Lung (tissue), 16 donors: Measurements from ENCODE around the gene MBD3L4. TPM values are rescaled to one million over a fixed set of nuclear protein-coding genes. Genes with fewer than 3 reads are reported as not detected.
"Not testable (repeated sequence)": the region's sequence is repeated elsewhere in the genome, so short reads cannot be mapped to it uniquely, and the experiment has no call there.

Experiments
- ATAC-seq: fragments of 200-7000 bp; cut with Tn5 transposase; one replicate; pipeline ENCODE4 v1.9.1; 2020; ENCODE audit warnings: moderate number of reproducible peaks; ENCODE audit not compliant: insufficient read depth, low FRiP score
- DNase-seq, 3 donors: peaks; one replicate each; pipeline ENCODE4 v3.0.0-alpha.2; 2013 to 2017
- H3K27ac ChIP-seq, 2 donors: one replicate each; pipeline ENCODE4 v1.5.1; 2013; ENCODE audit warnings: mild to moderate bottlenecking in 2 of 2, moderate library complexity in 2 of 2, control low read depth in 1 of 2, inconsistent platforms in 1 of 2, low read depth in 1 of 2, low read length in 1 of 2
- H3K27me3 ChIP-seq, 3 donors: one replicate each; pipeline ENCODE4 v1.5.1; 2013; ENCODE audit warnings: low read length in 2 of 3; ENCODE audit not compliant: control insufficient read depth in 3 of 3, insufficient read depth in 3 of 3
- H3K36me3 ChIP-seq, 4 donors: one replicate each; pipeline ENCODE4 v1.5.1; 2013; ENCODE audit warnings: low read length in 4 of 4, mild to moderate bottlenecking in 1 of 4, moderate library complexity in 1 of 4; ENCODE audit not compliant: control insufficient read depth in 4 of 4, insufficient read depth in 4 of 4
- H3K4me1 ChIP-seq, 5 donors: one replicate each; pipeline ENCODE4 v1.5.1; 2013; ENCODE audit warnings: low read length in 5 of 5, mild to moderate bottlenecking in 2 of 5, moderate library complexity in 1 of 5; ENCODE audit not compliant: control insufficient read depth in 5 of 5, insufficient read depth in 5 of 5
- H3K4me3 ChIP-seq: one replicate; pipeline ENCODE4 v1.5.1; 2013; ENCODE audit warnings: mild to moderate bottlenecking, control low read depth, moderate library complexity
- H3K9ac ChIP-seq, 2 donors: one replicate each; pipeline ENCODE4 v1.5.1; 2013; ENCODE audit warnings: low read length in 2 of 2, control low read depth in 1 of 2; ENCODE audit not compliant: insufficient read depth in 1 of 2
- H3K9me3 ChIP-seq, 4 donors: one replicate each; pipeline ENCODE4 v1.5.1; 2013; ENCODE audit warnings: low read length in 3 of 4, mild to moderate bottlenecking in 1 of 4, moderate library complexity in 1 of 4; ENCODE audit not compliant: control insufficient read depth in 4 of 4, insufficient read depth in 3 of 4
- CTCF ChIP-seq: IDR thresholded peaks from 2 replicates; pipeline ENCODE4 v1.5.1; 2012; ENCODE audit warnings: mild to moderate bottlenecking; ENCODE audit errors: control extremely low read depth, extremely low read depth
- WGBS, 2 donors: extraction: QIAGEN DNeasy Blood & Tissue Kit; methylation state at CpG; one replicate each; pipeline ENCODE4 v1.1.7; 2013; 5-methylcytosine and 5-hydroxymethylcytosine counted together
- long read RNA-seq, 5 donors: transcript quantifications; one replicate each; lab custom pipeline, GENCODE V29; 2026
- polyA plus RNA-seq, 2 donors: library from polyadenylated mRNA; stranded (reverse); fragments of 200-250 nt; gene quantifications; one replicate each; pipeline ENCODE4 v1.2.1, GENCODE V29; 2013
- total RNA-seq, 2 donors: library from RNA; depleted of rRNA in 1 of 2; stranded (reverse); fragments of >200 nt in 1 of 2; gene quantifications; one replicate each; pipeline ENCODE4 v1.2.1, GENCODE V29; 2014 to 2021
- donor health status: control.
- donor health status: control.
- donor health status: Bipolar disorder and iron deficiency.
- donor health status: healthy.
- donor health status: DM: yes; HTN: yes; CAD: no.

The MBD3L4 gene
- total RNA-seq (not detected), polyA plus RNA-seq (not detected)
- long read RNA-seq, donor 1, result 0 reads
- long read RNA-seq, donor 2, result 0 reads
- long read RNA-seq, donor 3, result 0 reads
- long read RNA-seq, donor 4, result 0 reads
- long read RNA-seq, donor 5, result 0 reads

- not testable (repeated sequence) for H3K9ac ChIP-seq, H3K27ac ChIP-seq
- WGBS, 2 donors, result no CpG with 5 or more reads among the region's 9 CpGs
These were observed at the start of gene MBD3L4 for GRCh38 chr19:7040079-7040478. Gene MBD3L4, minus strand, starts transcription at chr19:7040179. Its CDS starts 35 bp downstream, at chr19:7040144.

GRCh38 chr19:7088999-7089398 lies 49.0 kb upstream of the MBD3L4 start:
- Histone ChIP-seq H3K36me3 (peaks cover 3 to 22% (median 11%) of the 10 kb centered on the region in 4 donors), H3K4me1 (no peaks in the 10 kb centered on the region), H3K9me3 (peaks cover 10 to 49% (median 37%) of the 10 kb centered on the region in 4 donors), H3K4me3 (no peak overlapping the region), H3K9ac (no peak overlapping the region), H3K27ac (no peak overlapping the region), H3K27me3 (no peaks in the 10 kb centered on the region)
- DNase-seq (no peak), ATAC-seq (no peak)
- no peak for TF ChIP-seq CTCF
- 87 to 92% methylated on average over 6 of the region's 6 CpGs for WGBS, 2 donors

More at GRCh38 chr19:7040079-7040478, at the start of gene MBD3L4:
- H3K9me3 ChIP-seq, DNase-seq, H3K4me1 ChIP-seq, ATAC-seq, H3K36me3 ChIP-seq, H3K27me3 ChIP-seq, H3K4me3 ChIP-seq: not testable (repeated sequence)

GRCh38 chr19:7083076-7083956 lies 43.3 kb upstream of the MBD3L4 start:
- ATAC-seq (no peak), DNase-seq (no peak)
- H3K27me3 ChIP-seq, result no peaks in the 10 kb centered on the region
- H3K27ac ChIP-seq, result no peak overlapping the region
- no peak overlapping the region for H3K9ac ChIP-seq
- H3K4me3 ChIP-seq, result no peak overlapping the region
- H3K9me3 ChIP-seq, result peaks cover 41 to 73% (median 66%) of the 10 kb centered on the region in 4 donors
- H3K4me1 ChIP-seq, result no peaks in the 10 kb centered on the region
- 98% methylated on average over 15 of the region's 15 CpGs for WGBS, 2 donors
- H3K36me3 ChIP-seq, result peaks cover 37 to 68% (median 60%) of the 10 kb centered on the region in 4 donors
- no peak for TF ChIP-seq CTCF

- Histone ChIP-seq H3K27ac (no peak overlapping the region), H3K9me3 (peaks cover 27 to 52% (median 46%) of the 10 kb centered on the region in 4 donors), H3K27me3 (no peaks in the 10 kb centered on the region), H3K4me3 (no peak overlapping the region), H3K36me3 (peaks cover 62 to 89% (median 78%) of the 10 kb centered on the region in 4 donors), H3K9ac (no peak overlapping the region), H3K4me1 (peaks cover 0 to 2% (median 0%) of the 10 kb centered on the region in 5 donors)
- TF ChIP-seq CTCF, result no peak
- no peak for ATAC-seq
- WGBS, 2 donors, result 97 to 99% methylated on average over 2 of the region's 2 CpGs
- DNase-seq, result no peak
These were observed 38.0 kb upstream of the MBD3L4 start for GRCh38 chr19:7078008-7078407.
